Sigmoid colon (tissue), 7 donors: ENCODE results near the gene CST8. TPM values are rescaled to one million over a fixed set of nuclear protein-coding genes. Genes with fewer than 3 reads are reported as not detected.

Experiments
- polyA plus RNA-seq, 3 donors: library from polyadenylated mRNA; stranded (reverse); fragments of 200-250 nt; gene quantifications; one replicate each; pipeline ENCODE4 v1.2.3, GENCODE V29; 2013
- small RNA-seq, 3 donors: library from RNA; depleted of rRNA; stranded (forward); fragments of <200 nt; gene quantifications; one replicate each; pipeline ENCODE3, GENCODE V24; 2016
- total RNA-seq, 4 donors: library from RNA; depleted of rRNA; stranded (reverse); fragments of >200 nt; gene quantifications; one replicate each; pipeline ENCODE4 v1.1.0, GENCODE V29; 2016
- donor health status: healthy with polysubstance abuse.
- donor health status: Bipolar disorder and iron deficiency.
- donor health status: healthy.

CST8 gene
- total and polyA plus RNA-seq, 7 donors = not detected

Small RNA genes within 50 kb of the gene (small RNA-seq; reads per million reads assigned to genes)
- 0 reads per million in 3 donors for gene RF00019

Other genes starting within 250 kb of the CST8 start
- 10 to 100 TPM; 19.9 to 57.6 (median 29.3) TPM for gene NXT1, start 140.3 kb upstream of the CST8 start, total RNA-seq
- 10 to 100 TPM in 2 of 3 donors, 1 to 10 TPM in 1; 8.1 to 22.3 (median 10.8) TPM for gene NXT1, start 140.3 kb upstream of the CST8 start, polyA plus RNA-seq
- gene GZF1, start 128.9 kb upstream of the CST8 start, total RNA-seq = 10 to 100 TPM; 13.0 to 17.5 (median 17.1) TPM
- gene GZF1, start 128.9 kb upstream of the CST8 start, polyA plus RNA-seq = 1 to 10 TPM; 2.4 to 6.0 (median 4.9) TPM
- 10 to 100 TPM; 14.4 to 22.9 (median 20.9) TPM for gene NAPB, start 69.6 kb upstream of the CST8 start, total RNA-seq
- 1 to 10 TPM; 3.9 to 6.4 (median 4.2) TPM for gene NAPB, start 69.6 kb upstream of the CST8 start, polyA plus RNA-seq
- gene CSTL1, start 51.4 kb upstream of the CST8 start, total RNA-seq = not detected
- not detected for gene CSTL1, start 51.4 kb upstream of the CST8 start, polyA plus RNA-seq
- gene CST11, start 38.2 kb upstream of the CST8 start, total RNA-seq = not detected
- not detected for gene CST11, start 38.2 kb upstream of the CST8 start, polyA plus RNA-seq
- not detected for gene CST9L, start 77.4 kb downstream of the CST8 start, total RNA-seq
- gene CST9L, start 77.4 kb downstream of the CST8 start, polyA plus RNA-seq = not detected
- gene CST9, start 114.8 kb downstream of the CST8 start, total RNA-seq = not detected
- gene CST9, start 114.8 kb downstream of the CST8 start, polyA plus RNA-seq = not detected
- 1,000 to 10,000 TPM in 3 of 4 donors, 100 to 1,000 TPM in 1; 693 to 1,250 (median 1,143) TPM for gene CST3, start 146.8 kb downstream of the CST8 start, total RNA-seq
- gene CST3, start 146.8 kb downstream of the CST8 start, polyA plus RNA-seq = 100 to 1,000 TPM; 344 to 429 (median 409) TPM
- gene CST4, start 197.9 kb downstream of the CST8 start, total RNA-seq = not detected
- not detected for gene CST4, start 197.9 kb downstream of the CST8 start, polyA plus RNA-seq